K562 (cell line): ENCODE data around the gene TRPM6. TPM values are rescaled to one million over a fixed set of nuclear protein-coding genes. Genes with fewer than 3 reads are reported as not detected.

Source experiments
- ATAC-seq: fragments of 200-7000 bp; cut with Tn5 transposase; 3 replicates; pipeline ENCODE4 v1.9.1; 2020; ENCODE audit warnings: moderate library complexity
- BruUV-seq: library from RNA; stranded (reverse); fragments of 400-500 nt; replicated peaks from 2 replicates; lab custom pipeline; 2021; lab: Mats Ljungman, UMichigan
- CTCF ChIA-PET: fragments of 300-600 bp; formaldehyde crosslinking; extraction: SDS; loops from one replicate; lab custom pipeline; 2021; ENCODE audit warnings: low intra/inter-chr PET ratio; lab: Yijun Ruan, JAX
- POLR2A ChIA-PET: fragments of 300-600, 350-650 bp; sonication (Branson Sonifier 250); formaldehyde crosslinking; extraction: SDS; loops from one replicate; lab custom pipeline; 2021; ENCODE audit warnings: antibody characterized with exemption, inconsistent platforms; lab: Yijun Ruan, JAX
- DNase-seq, 4 experiments: peaks; one replicate each; pipeline versions ENCODE4 v3.0.0 to v3.0.0-alpha.2; 2011 to 2018; ENCODE audit warnings: low spot score in 3 of 4, mixed read lengths in 3 of 4; ENCODE audit errors: extremely low read depth in 1 of 4
- FAIRE-seq: peaks from 2 replicates; lab custom pipeline; 2011; peaks lifted over from hg19 to GRCh38; lab: Jason Lieb, UNC
- H2AFZ ChIP-seq: 2 replicates; pipeline ENCODE4 v1.6.0; 2011; ENCODE audit warnings: low read depth, low read length, control low read depth, inconsistent platforms
- H3K27ac ChIP-seq: fragments of 200-600 bp; 3 replicates; pipeline ENCODE4 v1.8.0; 2011; ENCODE audit warnings: low read depth, mild to moderate bottlenecking, control low read depth, inconsistent platforms, low read length, moderate library complexity, mixed read lengths; ENCODE audit errors: extremely low read depth
- H3K27me3 ChIP-seq, 2 experiments: fragments of 300-600 bp in 1 of 2; 2 replicates in 1 of 2; 3 replicates in 1 of 2; pipeline versions ENCODE4 v1.6.0 to v1.8.0; 2011; ENCODE audit warnings: inconsistent platforms in 2 of 2, low read length in 2 of 2, mild to moderate bottlenecking in 1 of 2, mixed read lengths in 1 of 2, moderate library complexity in 1 of 2; ENCODE audit not compliant: control insufficient read depth in 2 of 2, insufficient read depth in 2 of 2
- H3K36me3 ChIP-seq: fragments of 300-600 bp; 3 replicates; pipeline ENCODE4 v1.8.0; 2011; ENCODE audit warnings: mild to moderate bottlenecking, low read length, inconsistent platforms; ENCODE audit not compliant: control insufficient read depth, insufficient read depth
- H3K4me1 ChIP-seq, 2 experiments: fragments of 200-600 bp in 1 of 2; replicated peaks in 1 of 2; 2 replicates in 1 of 2; 3 replicates in 1 of 2; pipeline versions ENCODE4 v1.5.1 to v1.8.0; 2011; ENCODE audit warnings: inconsistent platforms in 2 of 2, low read length in 2 of 2, mild to moderate bottlenecking in 1 of 2, mixed read lengths in 1 of 2, moderate library complexity in 1 of 2; ENCODE audit not compliant: control insufficient read depth in 2 of 2, insufficient read depth in 2 of 2
- H3K4me2 ChIP-seq: 2 replicates; pipeline ENCODE4 v1.6.1; 2011; ENCODE audit warnings: low read length, control low read depth, inconsistent platforms, mixed read lengths; ENCODE audit not compliant: insufficient read depth
- H3K4me3 ChIP-seq: fragments of 200-600 bp; sonication (generic), shearing (Covaris generic); 2 replicates; pipeline ENCODE4 v1.5.1; 2016; ENCODE audit warnings: control low read depth, inconsistent platforms
- H3K79me2 ChIP-seq: fragments of 200-600 bp; 3 replicates; pipeline ENCODE4 v1.8.0; 2011; ENCODE audit warnings: low read length, inconsistent platforms; ENCODE audit not compliant: control insufficient read depth, insufficient read depth
- H3K9ac ChIP-seq, 2 experiments: 2 replicates each; pipeline versions ENCODE4 v1.6.0 to v1.6.1; 2011; ENCODE audit warnings: low read depth in 2 of 2, low read length in 2 of 2, control low read depth in 1 of 2, inconsistent platforms in 1 of 2, mild to moderate bottlenecking in 1 of 2, mixed read lengths in 1 of 2; ENCODE audit not compliant: insufficient read depth in 1 of 2
- H3K9me1 ChIP-seq: one replicate; pipeline ENCODE4 v1.6.0; 2011; ENCODE audit warnings: inconsistent platforms, mild to moderate bottlenecking, low read length, moderate library complexity; ENCODE audit not compliant: control insufficient read depth, insufficient read depth
- H3K9me3 ChIP-seq: replicated peaks from 2 replicates; pipeline ENCODE4 v1.5.1; 2011; ENCODE audit warnings: low read depth, low read length, inconsistent platforms; ENCODE audit not compliant: control insufficient read depth, insufficient read depth
- H4K20me1 ChIP-seq: replicated peaks from 2 replicates; pipeline ENCODE4 v1.6.1; 2011; ENCODE audit warnings: low read length, inconsistent platforms, mixed read lengths; ENCODE audit not compliant: control insufficient read depth, insufficient read depth
- ADNP ChIP-seq: fragments of 200-800 bp; sonication (Bioruptor generic); IDR thresholded peaks from 2 replicates; pipeline ENCODE4 v1.6.1; 2016; ENCODE audit warnings: missing genetic modification characterization, missing compliant biosample characterization
- CC2D1A ChIP-seq: fragments of 450-650 bp; IDR thresholded peaks from 2 replicates; pipeline ENCODE4 v1.6.1; 2017; ENCODE audit warnings: mild to moderate bottlenecking
- EHMT2 ChIP-seq: fragments of 450-650 bp; IDR thresholded peaks from 2 replicates; pipeline ENCODE4 v1.6.1; 2018; ENCODE audit warnings: antibody characterized with exemption
- ELF1 ChIP-seq: fragments of 200-800 bp; sonication (Bioruptor generic); IDR thresholded peaks from 2 replicates; pipeline ENCODE4 v1.6.1; 2016; ENCODE audit warnings: missing genetic modification characterization, missing compliant biosample characterization
- ELK1 ChIP-seq: sonication (generic); formaldehyde crosslinking; IDR thresholded peaks from 2 replicates; pipeline ENCODE4 v1.8.1; 2022; ENCODE audit warnings: missing genetic modification reagents
- GATAD2A ChIP-seq: fragments of 450-650 bp; IDR thresholded peaks from 2 replicates; pipeline ENCODE4 v1.6.1; 2017
- GTF2B ChIP-seq: IDR thresholded peaks from 2 replicates; pipeline ENCODE4 v1.6.1; 2011; ENCODE audit not compliant: insufficient read length; ENCODE audit errors: extremely low read depth
- MTA1 ChIP-seq: fragments of 450-650 bp; IDR thresholded peaks from 2 replicates; pipeline ENCODE4 v1.6.1; 2017; ENCODE audit warnings: borderline replicate concordance
- RCOR1 ChIP-seq, 2 experiments: IDR thresholded peaks; 2 replicates each; pipeline ENCODE4 v1.6.1; 2012; ENCODE audit warnings: low read depth in 2 of 2, low read length in 2 of 2, borderline replicate concordance in 1 of 2, improper control_type of control experiment in 1 of 2
- RNF2 ChIP-seq: sonication (generic); IDR thresholded peaks from 2 replicates; pipeline ENCODE4 v1.6.1; 2016
- SNIP1 ChIP-seq: fragments of 450-650 bp; IDR thresholded peaks from 2 replicates; pipeline ENCODE4 v1.7.1; 2017; ENCODE audit warnings: low read depth, mild to moderate bottlenecking
- SPI1 ChIP-seq: IDR thresholded peaks from 2 replicates; pipeline ENCODE4 v1.6.1; 2011; ENCODE audit warnings: low read depth, low read length, control low read depth, borderline replicate concordance
- ZNF699 ChIP-seq: fragments of 250-450 bp; sonication (Bioruptor Pico); IDR thresholded peaks from 2 replicates; pipeline ENCODE4 v1.8.0; 2021; ENCODE audit warnings: mild to moderate bottlenecking, moderate library complexity; ENCODE audit not compliant: insufficient replicate concordance
- WGBS: fragments of 100-300 bp; shearing (Covaris generic); methylation state at CpG from one replicate; pipeline ENCODE4 v1.1.6; 2016; ENCODE audit warnings: low coverage, mixed read lengths; ENCODE audit not compliant: insufficient coverage; ENCODE audit errors: missing lambda C conversion rate; 5-methylcytosine and 5-hydroxymethylcytosine counted together
- in situ Hi-C: fragments of 300-500 bp; cut with MboI; formaldehyde crosslinking; loops from 4 replicates; pipeline ENCODE4 v1.15.0; 2018; ENCODE audit warnings: inconsistent platforms, mixed read lengths
- intact Hi-C: fragments of 100-400 bp; cut with micrococcal nuclease; formaldehyde crosslinking; loops from 2 replicates; pipeline ENCODE4 v1.14.2; 2022
- polyA plus RNA-seq, 8 experiments: library from polyadenylated mRNA; depleted of rRNA in 4 of 8; stranded (reverse) in 5 of 8; unstranded in 3 of 8; fragments of >200 nt; fragmentation: Nextera tagmentation in 2 of 8; fragmentation: Illumina TruSeq in 1 of 8; extraction: Ambion mirVana in 2 of 8; extraction: Trizol in 1 of 8; gene quantifications; 2 replicates each; pipeline versions ENCODE4 v1.2.1 to v1.2.3, GENCODE V29; 2011 to 2014; ENCODE audit warnings: inconsistent platforms in 1 of 8, missing spikeins in 1 of 8
- total RNA-seq, 7 experiments: library from RNA; depleted of rRNA in 6 of 7; stranded (reverse); fragments of >200 nt in 6 of 7; fragmentation: Illumina TruSeq in 2 of 7; extraction: Trizol in 2 of 7; gene quantifications; 2 replicates each; pipeline versions ENCODE4 v1.2.1 to v1.2.3, GENCODE V29; 2011 to 2021; ENCODE audit warnings: low replicate concordance in 1 of 7
- TF ChIP-seq, protein P1 (sequence below): fragments of 250-450 bp; sonication (Bioruptor Pico); IDR thresholded peaks from 2 replicates; pipeline ENCODE4 v1.5.0; 2021; ENCODE audit warnings: mild to moderate bottlenecking, moderate library complexity
- TF ChIP-seq, protein P2 (sequence below): fragments of 450-650 bp; IDR thresholded peaks from 2 replicates; pipeline ENCODE4 v1.6.1; 2016

Gene TRPM6
- total and polyA plus RNA-seq, 9 of the 15 experiments (the other 6 are each of a cell fraction or from before 2014, with no cell fraction given): 0.03 to 0.16 (median 0.09) TPM

DNA sequence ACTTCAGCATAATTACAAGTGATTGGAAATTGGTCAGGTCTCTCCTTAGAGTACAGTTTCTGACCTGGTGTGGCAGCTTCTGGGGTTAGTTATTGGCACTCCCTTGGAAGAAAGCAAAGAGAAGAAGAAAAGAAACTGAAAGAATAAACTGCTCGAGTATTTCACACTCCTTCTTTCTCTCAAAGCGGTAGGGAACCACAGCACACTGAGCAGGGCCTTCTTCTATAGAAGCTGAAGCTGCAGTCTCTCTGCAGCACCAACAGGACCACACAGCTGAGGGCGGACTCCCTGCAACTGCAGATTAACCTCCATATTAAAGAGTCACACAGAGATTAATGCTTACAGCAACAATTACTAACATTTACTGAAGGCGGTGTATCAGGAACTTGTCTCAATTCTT lies 152.0 kb downstream of the TRPM6 start:
- Histone ChIP-seq H4K20me1 (no peaks in the 10 kb centered on the region), H3K27me3 (no peaks in the 10 kb centered on the region), H3K4me2 (no peak overlapping the region), H3K27ac (no peak overlapping the region), H3K9me3 (no peaks in the 10 kb centered on the region), H3K79me2 (no peaks in the 10 kb centered on the region), H3K9me1 (no peaks in the 10 kb centered on the region), H3K36me3 (no peaks in the 10 kb centered on the region), H3K4me3 (no peak overlapping the region), H3K9ac (no peak overlapping the region), H2AFZ (no peak overlapping the region), H3K4me1 (no peaks in the 10 kb centered on the region)
- TF ChIP-seq RNF2 (no peak), RCOR1 (IDR thresholded peaks at IDR 0.05; ENCODE audit: borderline replicate concordance in 1 of 2, low read depth in 2 of 2, low read length in 2 of 2) (no peak), SNIP1 (no peak), ELF1 (tag) (no peak), CC2D1A (no peak), ZNF699 (no peak), ELK1 (CRISPR knock-in tag) (no peak), EHMT2 (no peak), ADNP (no peak), SPI1 (no peak), GTF2B (no peak), MTA1 (no peak), GATAD2A (no peak)
- TF ChIP-seq, protein P1, sequence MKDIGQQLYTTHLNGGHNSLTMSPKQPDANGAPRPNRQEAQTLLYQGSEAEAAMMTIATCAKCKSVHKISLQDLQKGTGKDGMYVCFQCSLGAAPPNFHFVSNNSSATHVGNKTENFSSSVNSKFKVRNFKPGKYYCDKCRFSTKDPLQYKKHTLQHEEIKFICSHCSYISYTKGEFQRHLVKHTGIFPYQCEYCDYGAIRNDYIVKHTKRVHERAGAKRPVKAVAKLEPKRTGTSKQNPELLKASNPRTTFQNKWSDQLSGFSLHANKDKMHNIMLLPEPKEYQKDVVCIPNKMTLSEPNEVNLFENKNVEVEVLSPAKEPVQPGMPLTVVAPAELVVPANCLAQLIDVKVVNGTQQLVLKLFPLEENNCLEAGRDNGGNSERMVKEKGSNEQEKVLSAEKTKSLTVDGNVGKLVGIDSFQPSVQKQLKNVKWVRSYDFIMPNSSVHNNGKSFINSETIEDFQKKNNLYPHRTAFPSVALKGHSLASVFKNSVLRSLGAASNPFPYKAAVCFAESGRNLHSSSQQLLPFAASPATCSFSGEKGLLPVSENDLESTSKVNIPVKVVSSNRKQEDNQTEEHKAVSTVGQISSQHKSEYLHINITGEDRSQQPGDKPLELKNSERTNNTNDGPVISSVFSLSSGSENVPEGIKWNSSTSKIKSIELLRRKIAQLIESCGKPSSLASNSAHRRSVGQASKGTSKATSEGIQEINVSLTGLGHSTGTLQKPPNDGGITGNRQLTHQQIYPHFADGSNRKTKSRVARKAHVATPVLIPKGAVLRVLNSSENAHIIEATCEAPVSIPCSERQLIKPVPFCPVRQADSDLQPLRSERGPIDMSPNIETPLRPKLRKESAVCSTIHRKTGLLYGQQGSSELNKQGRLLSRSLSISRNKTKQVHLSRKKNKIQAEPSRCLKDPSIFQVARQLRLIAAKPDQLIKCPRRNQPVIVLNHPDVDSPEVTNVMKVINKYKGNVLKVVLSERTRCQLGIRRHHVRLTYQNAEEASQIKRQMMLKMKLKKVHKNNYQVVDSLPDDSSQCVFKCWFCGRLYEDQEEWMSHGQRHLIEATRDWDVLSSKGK (CRISPR knock-in tag): no peak
- TF ChIP-seq, protein P2, sequence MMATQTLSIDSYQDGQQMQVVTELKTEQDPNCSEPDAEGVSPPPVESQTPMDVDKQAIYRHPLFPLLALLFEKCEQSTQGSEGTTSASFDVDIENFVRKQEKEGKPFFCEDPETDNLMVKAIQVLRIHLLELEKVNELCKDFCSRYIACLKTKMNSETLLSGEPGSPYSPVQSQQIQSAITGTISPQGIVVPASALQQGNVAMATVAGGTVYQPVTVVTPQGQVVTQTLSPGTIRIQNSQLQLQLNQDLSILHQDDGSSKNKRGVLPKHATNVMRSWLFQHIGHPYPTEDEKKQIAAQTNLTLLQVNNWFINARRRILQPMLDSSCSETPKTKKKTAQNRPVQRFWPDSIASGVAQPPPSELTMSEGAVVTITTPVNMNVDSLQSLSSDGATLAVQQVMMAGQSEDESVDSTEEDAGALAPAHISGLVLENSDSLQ: no peak
- intact Hi-C loops: no loop called here
- POLR2A ChIA-PET: interaction anchor here (0.5 kb wide), 1 partner anchor 488 kb away, joined by 4 read pairs; no protein-coding TSS in a partner anchor
- BruUV-seq: no TSS peak
- ATAC-seq: no peak
- CTCF ChIA-PET: no interaction called here
- DNase-seq: no peak
- in situ Hi-C loops: loop anchor here (25.0 kb wide), 1 partner anchor 1048 kb away; no protein-coding TSS in a partner anchor
- no peak for FAIRE-seq
- WGBS: 10% methylated on average over 4 of the region's 4 CpGs
